KMS-11 (cell line): ENCODE measurements around the gene DLGAP1.
"Not testable (repeated sequence)": the region's sequence is repeated elsewhere in the genome, so short reads cannot be mapped to it uniquely, and the experiment has no call there.

Experiments used
- H2AFZ ChIP-seq: fragments of 200-600 bp; sonication (generic); 2 replicates; pipeline ENCODE4 v1.6.1; 2016; ENCODE audit warnings: antibody characterized with exemption, mixed run types, low read depth
- H3K27ac ChIP-seq: fragments of 200-600 bp; sonication (generic); 2 replicates; pipeline ENCODE4 v1.6.1; 2016; ENCODE audit warnings: mild to moderate bottlenecking, mixed run types
- H3K27me3 ChIP-seq: fragments of 200-600 bp; sonication (generic); 2 replicates; pipeline ENCODE4 v1.6.1; 2017; ENCODE audit warnings: mild to moderate bottlenecking, low read depth, mixed run types, moderate library complexity; ENCODE audit not compliant: insufficient read depth
- H3K36me3 ChIP-seq: fragments of 200-600 bp; sonication (generic); 2 replicates; pipeline ENCODE4 v1.6.1; 2017; ENCODE audit warnings: mild to moderate bottlenecking, mixed run types; ENCODE audit not compliant: insufficient read depth
- H3K4me1 ChIP-seq: fragments of 200-600 bp; sonication (generic); 2 replicates; pipeline ENCODE4 v1.6.1; 2016; ENCODE audit warnings: mild to moderate bottlenecking, low read depth, mixed run types; ENCODE audit not compliant: poor library complexity, severe bottlenecking
- H3K4me2 ChIP-seq: fragments of 200-600 bp; sonication (generic); 2 replicates; pipeline ENCODE4 v1.7.0; 2016; ENCODE audit warnings: mild to moderate bottlenecking, mixed run types
- H3K4me3 ChIP-seq: fragments of 200-600 bp; sonication (generic); IDR thresholded peaks from 2 replicates; pipeline ENCODE4 v1.6.1; 2017; ENCODE audit warnings: low read depth, low read length, mixed read lengths; ENCODE audit not compliant: insufficient read depth
- H3K79me2 ChIP-seq: fragments of 200-600 bp; sonication (generic); 2 replicates; pipeline ENCODE4 v1.6.1; 2016; ENCODE audit warnings: low read depth, mixed run types; ENCODE audit not compliant: insufficient read depth
- H3K9ac ChIP-seq: fragments of 200-600 bp; sonication (generic); 2 replicates; pipeline ENCODE4 v1.6.1; 2016; ENCODE audit warnings: mild to moderate bottlenecking, mixed run types
- H4K20me1 ChIP-seq: fragments of 200-600 bp; sonication (generic); 2 replicates; pipeline ENCODE4 v1.6.1; 2016; ENCODE audit warnings: mild to moderate bottlenecking, mixed run types; ENCODE audit not compliant: insufficient read depth
- TF ChIP-seq, protein P1 (sequence below): fragments of 200-600 bp; sonication (generic); conservative IDR thresholded peaks from 2 replicates; pipeline ENCODE4 v1.6.1; 2017; ENCODE audit warnings: low read depth, mild to moderate bottlenecking, antibody characterized with exemption, low read length, moderate library complexity, mixed read lengths

The DLGAP1 gene

GRCh38 chr18:4293337-4293736 is 161.8 kb downstream of the DLGAP1 start:
- no peak overlapping the region for H3K9ac ChIP-seq
- TF ChIP-seq, protein P1, sequence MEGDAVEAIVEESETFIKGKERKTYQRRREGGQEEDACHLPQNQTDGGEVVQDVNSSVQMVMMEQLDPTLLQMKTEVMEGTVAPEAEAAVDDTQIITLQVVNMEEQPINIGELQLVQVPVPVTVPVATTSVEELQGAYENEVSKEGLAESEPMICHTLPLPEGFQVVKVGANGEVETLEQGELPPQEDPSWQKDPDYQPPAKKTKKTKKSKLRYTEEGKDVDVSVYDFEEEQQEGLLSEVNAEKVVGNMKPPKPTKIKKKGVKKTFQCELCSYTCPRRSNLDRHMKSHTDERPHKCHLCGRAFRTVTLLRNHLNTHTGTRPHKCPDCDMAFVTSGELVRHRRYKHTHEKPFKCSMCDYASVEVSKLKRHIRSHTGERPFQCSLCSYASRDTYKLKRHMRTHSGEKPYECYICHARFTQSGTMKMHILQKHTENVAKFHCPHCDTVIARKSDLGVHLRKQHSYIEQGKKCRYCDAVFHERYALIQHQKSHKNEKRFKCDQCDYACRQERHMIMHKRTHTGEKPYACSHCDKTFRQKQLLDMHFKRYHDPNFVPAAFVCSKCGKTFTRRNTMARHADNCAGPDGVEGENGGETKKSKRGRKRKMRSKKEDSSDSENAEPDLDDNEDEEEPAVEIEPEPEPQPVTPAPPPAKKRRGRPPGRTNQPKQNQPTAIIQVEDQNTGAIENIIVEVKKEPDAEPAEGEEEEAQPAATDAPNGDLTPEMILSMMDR: no peak

GRCh38 chr18:4292696-4293095 is 162.4 kb downstream of the DLGAP1 start:
- H3K9ac ChIP-seq: no peak overlapping the region
- no peak overlapping the region for H2AFZ ChIP-seq
- no peak overlapping the region for H3K4me3 ChIP-seq
- no peaks in the 10 kb centered on the region for H3K36me3 ChIP-seq
- no peaks in the 10 kb centered on the region for H3K4me1 ChIP-seq
- H4K20me1 ChIP-seq: no peaks in the 10 kb centered on the region
- TF ChIP-seq, protein P1: no peak
- H3K27me3 ChIP-seq: no peaks in the 10 kb centered on the region
- H3K27ac ChIP-seq: no peak overlapping the region
- H3K79me2 ChIP-seq: no peaks in the 10 kb centered on the region
- no peak overlapping the region for H3K4me2 ChIP-seq

More at GRCh38 chr18:4293337-4293736, 161.8 kb downstream of the DLGAP1 start:
- Histone ChIP-seq H3K4me1 (no peaks in the 10 kb centered on the region), H3K27me3 (no peaks in the 10 kb centered on the region), H3K79me2 (no peaks in the 10 kb centered on the region), H3K4me3 (no peak overlapping the region), H3K36me3 (no peaks in the 10 kb centered on the region), H3K4me2 (no peak overlapping the region), H3K27ac (no peak overlapping the region), H4K20me1 (no peaks in the 10 kb centered on the region), H2AFZ (no peak overlapping the region)

- not testable (repeated sequence) for H4K20me1 ChIP-seq, H3K4me2 ChIP-seq, H3K27me3 ChIP-seq, H3K4me3 ChIP-seq, H3K36me3 ChIP-seq, H2AFZ ChIP-seq, H3K4me1 ChIP-seq, H3K27ac ChIP-seq, H3K79me2 ChIP-seq, H3K9ac ChIP-seq
Observed at GRCh38 chr18:4287340-4287739, 167.8 kb downstream of the DLGAP1 start.

DNA sequence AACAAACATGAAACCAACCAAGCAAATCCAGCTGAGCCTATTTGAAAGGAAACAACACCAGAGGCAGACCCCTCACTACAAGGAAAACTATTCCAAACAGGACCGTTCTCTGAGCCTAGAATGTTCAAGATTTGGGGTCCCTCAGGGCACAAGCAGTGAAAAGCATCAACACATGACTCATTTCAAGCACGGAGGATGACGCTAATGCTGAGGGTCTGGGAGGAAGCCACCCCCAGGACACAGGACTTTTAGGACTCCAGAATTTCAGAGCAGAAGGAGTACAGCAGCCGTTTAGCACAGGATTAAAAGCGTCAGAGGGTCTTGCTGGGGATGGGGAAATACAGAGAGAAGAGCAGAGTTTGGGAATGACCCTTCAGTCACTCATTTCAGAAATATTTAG is 168.9 kb downstream of the DLGAP1 start:
- H3K4me3 ChIP-seq: no peak overlapping the region
- no peaks in the 10 kb centered on the region for H4K20me1 ChIP-seq
- TF ChIP-seq, protein P1: no peak

GRCh38 chr18:4285525-4285924 is 169.6 kb downstream of the DLGAP1 start:
- no peaks in the 10 kb centered on the region for H3K79me2 ChIP-seq
- H2AFZ ChIP-seq: no peak overlapping the region
- no peaks in the 10 kb centered on the region for H3K36me3 ChIP-seq
- H3K27me3 ChIP-seq: no peaks in the 10 kb centered on the region
- H3K27ac ChIP-seq: no peak overlapping the region
- H4K20me1 ChIP-seq: no peaks in the 10 kb centered on the region
- no peak overlapping the region for H3K4me3 ChIP-seq
- H3K9ac ChIP-seq: no peak overlapping the region
- no peaks in the 10 kb centered on the region for H3K4me1 ChIP-seq
- TF ChIP-seq, protein P1: no peak
- no peak overlapping the region for H3K4me2 ChIP-seq

More for the DNA sequence above, 168.9 kb downstream of the DLGAP1 start:
- Histone ChIP-seq H3K4me2 (no peak overlapping the region), H2AFZ (no peak overlapping the region), H3K36me3 (no peaks in the 10 kb centered on the region), H3K9ac (no peak overlapping the region), H3K27ac (no peak overlapping the region), H3K79me2 (no peaks in the 10 kb centered on the region), H3K27me3 (no peaks in the 10 kb centered on the region), H3K4me1 (no peaks in the 10 kb centered on the region)
